Smooth muscle cell of the brain vasculature (primary cell): ENCODE data around the gene MYOT.

Source experiments
- DNase-seq: peaks from one replicate; pipeline ENCODE4 v3.0.0-alpha.2; 2012; ENCODE audit warnings: low read depth, low spot score

The MYOT gene

DNA sequence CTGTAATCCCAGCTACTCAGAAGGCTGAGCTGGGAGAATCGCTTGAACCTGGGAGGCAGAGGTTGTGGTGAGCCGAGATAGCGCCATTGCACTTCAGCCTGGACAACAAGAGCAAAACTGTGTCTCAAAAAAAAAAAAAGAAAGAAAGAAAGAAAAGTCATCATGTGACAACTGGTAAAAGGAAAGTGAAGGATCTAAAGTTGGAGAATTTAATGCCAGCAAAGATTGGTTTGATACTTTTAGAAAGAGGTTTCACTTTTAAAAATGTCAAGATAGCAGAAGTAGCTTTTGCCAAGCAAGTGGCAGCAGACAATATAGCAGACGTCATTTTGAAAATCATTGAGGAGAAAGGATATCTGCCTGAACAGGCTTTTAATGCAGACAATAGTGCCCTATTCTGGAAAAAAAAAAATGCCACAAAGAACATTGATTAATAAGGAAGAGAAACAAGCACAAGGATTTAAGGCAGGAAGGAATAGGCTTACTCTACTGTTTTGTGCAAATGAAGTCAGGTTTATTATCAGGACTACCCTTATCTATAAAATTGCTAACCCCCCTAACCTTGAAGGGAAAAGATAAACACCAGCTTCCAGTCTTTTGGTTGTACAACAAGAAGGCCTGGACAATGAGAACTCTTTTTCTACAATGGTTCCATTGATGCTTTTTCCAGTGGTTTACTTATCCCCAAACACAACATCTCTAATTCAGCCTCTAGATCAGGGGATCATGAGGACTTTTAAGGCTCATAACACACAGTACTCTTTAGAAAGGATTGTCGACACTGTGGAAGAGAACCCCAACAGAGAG is 33.6 kb downstream of the MYOT start:
- DNase-seq = no peak

DNA sequence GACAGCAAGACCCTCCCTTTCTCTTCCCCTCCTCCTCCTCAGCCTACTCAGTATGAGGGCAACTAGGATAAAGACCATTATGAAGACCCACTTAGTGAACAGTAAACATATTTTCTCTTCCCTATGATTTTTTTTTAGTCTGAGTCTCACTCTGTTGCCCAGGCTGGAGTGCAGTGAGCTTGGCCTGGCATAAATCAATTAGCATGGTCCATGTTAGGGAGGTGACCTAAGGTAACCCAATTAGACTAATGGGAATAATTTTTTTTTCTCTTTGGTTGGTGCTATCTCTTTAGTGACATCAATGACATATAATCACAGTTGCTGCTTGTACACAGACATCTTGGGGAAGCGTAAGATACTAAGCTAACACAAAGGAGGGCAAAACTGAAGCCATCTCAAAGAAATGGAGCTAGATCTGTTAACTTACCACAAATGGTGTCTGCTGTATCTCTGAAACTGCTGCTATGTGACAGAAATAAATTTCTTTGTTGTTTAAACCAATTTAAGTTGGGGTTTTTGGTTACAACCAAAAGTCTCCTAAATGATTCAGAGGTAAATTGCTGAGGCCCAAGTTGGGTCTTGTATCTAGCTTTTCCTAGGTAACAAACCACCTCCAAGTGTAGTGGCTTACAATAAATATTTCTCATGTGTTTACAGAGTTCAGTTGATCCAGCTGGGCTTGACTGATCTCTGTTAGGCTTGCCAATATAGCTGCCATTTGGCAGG is 34.9 kb downstream of the MYOT start:
- no peak for DNase-seq

DNA sequence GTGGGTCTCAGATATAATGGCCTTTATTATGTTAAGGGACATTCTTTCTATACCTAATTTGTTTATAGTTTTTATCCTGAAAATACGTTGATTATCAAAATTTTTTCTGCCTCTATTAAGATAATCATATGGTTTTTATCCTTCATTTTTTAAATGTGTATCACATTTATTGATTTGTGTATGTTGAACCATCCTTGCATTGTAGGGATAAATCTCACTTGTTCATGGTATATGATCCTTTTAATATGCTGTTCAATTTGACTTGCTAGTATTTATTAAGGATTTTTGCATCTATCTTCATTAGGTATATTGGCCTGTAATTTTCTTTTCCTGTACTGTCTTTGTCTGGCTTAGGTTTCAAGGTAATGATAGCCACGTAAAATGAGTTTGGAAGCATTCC is 47.1 kb downstream of the MYOT start:
- no peak for DNase-seq

DNA sequence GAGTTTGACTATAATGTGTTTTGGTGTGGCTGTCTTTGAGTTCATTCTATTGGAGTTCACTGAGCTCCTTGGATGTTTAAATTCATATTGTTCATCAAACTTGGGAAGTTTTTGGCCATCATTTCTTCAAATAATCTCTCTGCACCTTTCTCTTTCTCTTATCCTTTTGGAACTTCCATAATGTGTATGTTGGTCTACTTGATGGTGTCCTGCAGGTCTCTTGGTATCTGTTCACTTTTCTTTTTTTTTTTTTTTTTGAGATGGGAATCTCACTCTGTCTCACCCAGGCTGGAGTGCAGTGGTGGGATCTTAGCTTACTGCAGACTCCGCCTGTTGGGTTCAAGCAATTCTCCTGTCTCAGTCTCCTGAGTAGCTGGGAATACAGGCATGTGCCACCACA is 49.3 kb downstream of the MYOT start:
- DNase-seq = no peak

DNA sequence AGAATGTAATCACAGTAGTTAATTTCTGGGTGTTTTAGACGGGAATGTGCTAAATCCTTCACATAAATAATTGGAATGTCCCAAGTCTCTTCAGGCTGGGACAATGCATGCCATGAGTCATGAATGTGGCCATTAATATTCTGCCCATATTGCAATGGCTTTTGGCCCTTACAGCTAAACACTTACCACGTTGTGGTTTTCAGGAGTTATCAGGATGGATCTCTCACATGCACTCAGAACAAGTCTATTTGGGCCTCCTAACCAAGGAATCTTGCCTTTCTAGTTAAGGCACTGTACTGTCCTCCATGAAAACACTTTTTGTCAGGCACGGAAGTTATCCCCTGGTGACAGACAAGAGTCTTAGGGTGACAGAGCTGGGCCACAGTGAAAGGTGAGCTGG is 54.3 kb downstream of the MYOT start:
- DNase-seq = no peak

DNA sequence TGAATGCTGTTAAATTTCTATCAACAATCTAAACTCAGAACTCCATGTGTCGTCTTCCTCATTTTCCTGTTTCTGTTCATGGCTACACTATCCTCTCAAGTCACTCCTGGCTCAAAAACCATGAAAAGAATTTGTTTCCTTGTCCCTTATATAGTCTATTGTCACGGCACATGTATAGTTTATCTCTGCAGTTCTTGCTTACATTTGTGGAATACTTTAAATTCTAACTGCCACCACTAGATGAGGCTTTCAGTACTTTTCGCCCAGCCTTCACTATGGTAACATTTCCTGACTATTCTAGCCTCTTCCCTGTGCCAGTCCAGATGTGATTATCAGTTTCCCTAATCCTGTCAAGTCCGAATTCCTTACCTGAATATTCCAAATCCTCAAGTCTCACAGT is 56.2 kb downstream of the MYOT start:
- no peak for DNase-seq

DNA sequence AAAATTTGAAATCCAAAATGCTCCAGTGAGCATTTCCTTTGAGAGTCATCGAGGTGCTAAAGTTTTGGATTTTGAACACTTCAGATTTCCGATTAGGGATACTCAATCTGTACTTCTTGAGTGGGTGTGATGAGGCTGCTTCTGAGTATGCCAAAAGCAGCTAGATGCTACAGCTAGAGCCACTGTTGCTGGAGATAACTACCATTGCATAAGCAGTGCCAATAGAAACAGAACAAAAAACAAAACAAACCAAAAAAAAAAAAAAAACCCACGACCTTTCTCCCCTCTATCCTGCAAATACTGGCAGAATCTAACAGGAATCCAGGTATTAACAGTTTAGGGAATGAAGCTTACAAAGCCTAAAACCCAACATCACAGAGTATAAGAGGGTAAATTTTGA is 65.1 kb downstream of the MYOT start:
- no peak for DNase-seq

DNA sequence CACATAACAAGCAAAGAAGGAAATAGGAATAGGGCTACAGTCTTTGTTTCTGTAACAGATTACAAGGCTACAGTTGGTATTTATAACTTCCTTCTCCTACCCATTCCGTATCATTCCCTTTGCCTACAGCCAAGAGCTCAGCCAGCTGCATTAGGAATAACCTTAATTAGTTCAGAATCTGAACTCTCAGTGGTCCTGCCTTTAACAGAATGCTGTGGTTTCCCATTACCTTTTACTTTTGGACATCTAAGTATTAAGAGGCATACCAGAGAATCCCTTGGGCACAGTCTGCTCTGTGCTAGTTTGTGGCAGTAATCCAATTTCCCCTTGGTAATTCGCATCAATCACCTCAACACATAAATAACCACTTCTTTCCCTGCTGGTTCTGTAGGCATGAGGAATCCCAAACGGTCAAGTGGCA is 65.8 kb downstream of the MYOT start:
- no peak for DNase-seq

DNA sequence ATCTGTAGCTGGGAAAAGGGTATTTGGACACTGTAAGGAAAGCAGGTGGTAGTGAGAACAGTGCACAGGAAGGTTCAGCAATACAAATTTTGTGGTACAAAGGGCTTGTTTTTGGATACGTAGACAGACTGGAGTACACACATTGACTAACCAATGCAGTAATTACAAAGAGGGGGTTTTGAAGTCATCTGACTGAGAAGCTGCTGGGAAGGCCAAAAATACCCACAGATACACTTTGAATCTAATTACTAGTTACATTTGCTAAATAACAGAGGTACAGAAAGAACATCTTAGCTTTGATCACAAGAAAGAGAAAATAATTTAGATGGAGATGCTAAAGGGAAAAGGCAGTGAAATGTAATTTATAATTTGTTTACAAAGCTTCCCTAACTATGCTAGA is 67.5 kb downstream of the MYOT start:
- DNase-seq = no peak

DNA sequence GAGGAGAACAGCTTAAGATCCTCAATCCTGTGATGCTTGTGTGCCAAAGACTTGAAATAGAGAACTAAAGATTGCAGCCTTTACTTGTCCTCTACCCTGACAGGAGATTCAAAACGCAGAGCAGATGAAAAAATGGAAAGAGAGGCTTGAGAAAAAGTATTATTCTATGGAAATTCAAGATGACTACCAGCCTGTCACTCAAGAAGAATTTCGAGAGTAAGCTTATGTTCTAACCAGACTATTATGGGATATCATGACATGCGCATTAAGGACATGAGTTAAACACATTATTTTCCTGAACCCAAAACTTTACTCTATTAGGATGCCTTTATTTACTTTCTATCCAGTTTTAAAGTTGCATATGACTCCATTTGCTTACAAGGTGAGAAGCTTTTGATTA is 68.0 kb downstream of the MYOT start:
- DNase-seq = no peak
